ENCODE measurements around the gene CAB39. TPM values are rescaled to one million over a fixed set of nuclear protein-coding genes. Genes with fewer than 3 reads are reported as not detected.

The CAB39 gene
- total RNA-seq, 2 experiments from 2014 or later: 128 to 129 TPM

GRCh38 chr2:230759481-230760167 lies 47.0 kb downstream of the CAB39 start:
- peaks cover 68% of the 10 kb centered on the region for H3K4me1 Mint-ChIP-seq (ENCODE audit: low read depth)
- no peaks in the 10 kb centered on the region for H3K27me3 Mint-ChIP-seq
- ChIA-PET CTCF (no interaction called here), POLR2A (interaction anchor here (0.6 kb wide), 1 partner anchor 165 kb away, joined by 3 read pairs; no protein-coding TSS in a partner anchor)
- H3K36me3 Mint-ChIP-seq: peaks cover 38% of the 10 kb centered on the region
- no peak for DNase-seq
- H3K4me3 Mint-ChIP-seq: no peak overlapping the region
- H3K9me3 Mint-ChIP-seq: no peaks in the 10 kb centered on the region
- peak overlapping the region; percentile 61 for H3K27ac Mint-ChIP-seq
- intact Hi-C loops (cut with micrococcal nuclease): no loop called here

- DNase-seq: no peak
- Mint-ChIP-seq H3K9me3 (no peaks in the 10 kb centered on the region), H3K27ac (no peak overlapping the region), H3K4me1 (ENCODE audit: low read depth) (peaks cover 68% of the 10 kb centered on the region), H3K27me3 (no peaks in the 10 kb centered on the region), H3K4me3 (no peak overlapping the region), H3K36me3 (peaks cover 49% of the 10 kb centered on the region)
- intact Hi-C loops (cut with micrococcal nuclease): no loop called here
- ChIA-PET CTCF (interaction anchor here (0.6 to 1.9 kb wide), 8 partner anchors 17 to 100 kb away, joined by 3 to 13 read pairs (median 5); no protein-coding TSS in a partner anchor), POLR2A (interaction anchor here (0.6 kb wide), 1 partner anchor 29 kb away, joined by 4 read pairs; no protein-coding TSS in a partner anchor)
These were observed 49.1 kb downstream of the CAB39 start for GRCh38 chr2:230761704-230762103.

GRCh38 chr2:230762317-230762896 lies 49.8 kb downstream of the CAB39 start:
- DNase-seq: peak; percentile 46
- POLR2A ChIA-PET: interaction anchor here (0.6 to 1.2 kb wide), 3 partner anchors 11 to 32 kb away, joined by 3 to 4 read pairs (median 3); no protein-coding TSS in a partner anchor
- no peak overlapping the region for H3K27ac Mint-ChIP-seq
- no peak overlapping the region for H3K4me3 Mint-ChIP-seq
- H3K4me1 Mint-ChIP-seq (ENCODE audit: low read depth): peaks cover 69% of the 10 kb centered on the region
- intact Hi-C loops (cut with micrococcal nuclease): no loop called here
- H3K27me3 Mint-ChIP-seq: no peaks in the 10 kb centered on the region
- CTCF ChIA-PET: interaction anchor here (0.6 to 1.9 kb wide), 9 partner anchors 14 to 101 kb away, joined by 3 to 13 read pairs (median 5); no protein-coding TSS in a partner anchor
- H3K9me3 Mint-ChIP-seq: no peaks in the 10 kb centered on the region
- H3K36me3 Mint-ChIP-seq: peaks cover 55% of the 10 kb centered on the region

GRCh38 chr2:230764346-230764745 lies 51.7 kb downstream of the CAB39 start:
- no peaks in the 10 kb centered on the region for H3K27me3 Mint-ChIP-seq
- POLR2A ChIA-PET: no interaction called here
- H3K36me3 Mint-ChIP-seq: peaks cover 69% of the 10 kb centered on the region
- H3K9me3 Mint-ChIP-seq: no peaks in the 10 kb centered on the region
- peaks cover 69% of the 10 kb centered on the region for H3K4me1 Mint-ChIP-seq (ENCODE audit: low read depth)
- no peak overlapping the region for H3K4me3 Mint-ChIP-seq
- intact Hi-C loops (cut with micrococcal nuclease): loop anchor here (2.0 kb wide), 1 partner anchor 14 kb away; no protein-coding TSS in a partner anchor
- CTCF ChIA-PET: interaction anchor here (0.8 to 1.5 kb wide), 3 partner anchors 11 to 34 kb away, joined by 3 to 5 read pairs (median 5); no protein-coding TSS in a partner anchor
- no peak for DNase-seq
- H3K27ac Mint-ChIP-seq: no peak overlapping the region

GRCh38 chr2:230765611-230766300 lies 53.1 kb downstream of the CAB39 start:
- ChIA-PET CTCF (no interaction called here), POLR2A (no interaction called here)
- peak overlapping the region; percentile 64 for H3K27ac Mint-ChIP-seq
- peaks cover 63% of the 10 kb centered on the region for H3K36me3 Mint-ChIP-seq
- H3K27me3 Mint-ChIP-seq: no peaks in the 10 kb centered on the region
- DNase-seq: no peak
- H3K4me1 Mint-ChIP-seq (ENCODE audit: low read depth): peaks cover 70% of the 10 kb centered on the region
- H3K4me3 Mint-ChIP-seq: no peak overlapping the region
- intact Hi-C loops (cut with micrococcal nuclease): loop anchor here (2.0 kb wide), 1 partner anchor 15 kb away; no protein-coding TSS in a partner anchor
- H3K9me3 Mint-ChIP-seq: no peaks in the 10 kb centered on the region

GRCh38 chr2:230767862-230768388 lies 55.3 kb downstream of the CAB39 start:
- intact Hi-C loops (cut with micrococcal nuclease): no loop called here
- POLR2A ChIA-PET: interaction anchor here (0.6 to 1.0 kb wide), 3 partner anchors 15 to 108 kb away, joined by 3 read pairs; no protein-coding TSS in a partner anchor

GRCh38 chr2:230770804-230771203 lies 58.2 kb downstream of the CAB39 start:
- Mint-ChIP-seq H3K27ac (no peak overlapping the region), H3K9me3 (no peaks in the 10 kb centered on the region), H3K4me3 (no peak overlapping the region), H3K27me3 (no peaks in the 10 kb centered on the region), H3K36me3 (peaks cover 69% of the 10 kb centered on the region), H3K4me1 (ENCODE audit: low read depth) (peaks cover 91% of the 10 kb centered on the region)
- ChIA-PET POLR2A (interaction anchor here (0.8 kb wide), 1 partner anchor 24 kb away, joined by 3 read pairs; no protein-coding TSS in a partner anchor), CTCF (interaction anchor here (0.6 to 1.7 kb wide), 4 partner anchors 10 to 126 kb away, joined by 3 to 7 read pairs (median 5); no protein-coding TSS in a partner anchor)
- DNase-seq: no peak
- intact Hi-C loops (cut with micrococcal nuclease): loop anchor here (5.0 kb wide), 1 partner anchor 34 kb away; no protein-coding TSS in a partner anchor

More at GRCh38 chr2:230767862-230768388, 55.3 kb downstream of the CAB39 start:
- H3K9me3 Mint-ChIP-seq: no peaks in the 10 kb centered on the region
- H3K36me3 Mint-ChIP-seq: peaks cover 60% of the 10 kb centered on the region
- no peak overlapping the region for H3K4me3 Mint-ChIP-seq
- DNase-seq: no peak
- no peaks in the 10 kb centered on the region for H3K27me3 Mint-ChIP-seq
- peaks cover 80% of the 10 kb centered on the region for H3K4me1 Mint-ChIP-seq (ENCODE audit: low read depth)
- peak overlapping the region; percentile 59 for H3K27ac Mint-ChIP-seq
- CTCF ChIA-PET: interaction anchor here (1.4 kb wide), 1 partner anchor 30 kb away, joined by 5 read pairs; no protein-coding TSS in a partner anchor

- peak overlapping the region; percentile 4 for H3K27ac Mint-ChIP-seq
- peaks cover 66% of the 10 kb centered on the region for H3K36me3 Mint-ChIP-seq
- no peaks in the 10 kb centered on the region for H3K27me3 Mint-ChIP-seq
- intact Hi-C loops (cut with micrococcal nuclease): loop anchor here (5.0 kb wide), 1 partner anchor 35 kb away; no protein-coding TSS in a partner anchor
- H3K4me1 Mint-ChIP-seq (ENCODE audit: low read depth): peaks cover 91% of the 10 kb centered on the region
- H3K9me3 Mint-ChIP-seq: no peaks in the 10 kb centered on the region
- no peak for DNase-seq
- ChIA-PET POLR2A (no interaction called here), CTCF (interaction anchor here (2.4 kb wide), 1 partner anchor 26 kb away, joined by 12 read pairs; no protein-coding TSS in a partner anchor)
- no peak overlapping the region for H3K4me3 Mint-ChIP-seq
These were observed 59.5 kb downstream of the CAB39 start for GRCh38 chr2:230772156-230772555.

GRCh38 chr2:230773039-230773773 lies 60.6 kb downstream of the CAB39 start:
- Mint-ChIP-seq H3K27ac (peak overlapping the region; percentile 50), H3K4me1 (ENCODE audit: low read depth) (peaks cover 88% of the 10 kb centered on the region), H3K27me3 (no peaks in the 10 kb centered on the region), H3K9me3 (no peaks in the 10 kb centered on the region), H3K36me3 (peaks cover 62% of the 10 kb centered on the region), H3K4me3 (no peak overlapping the region)
- intact Hi-C loops (cut with micrococcal nuclease): loop anchor here (5.0 kb wide), 1 partner anchor 36 kb away; no protein-coding TSS in a partner anchor
- DNase-seq: no peak
- CTCF ChIA-PET: interaction anchor here (0.8 to 2.4 kb wide), 2 partner anchors 21 to 25 kb away, joined by 3 to 12 read pairs; no protein-coding TSS in a partner anchor
- POLR2A ChIA-PET: interaction anchor here (0.5 to 1.3 kb wide), 4 partner anchors 20 to 551 kb away, joined by 3 to 4 read pairs (median 4); no protein-coding TSS in a partner anchor

GRCh38 chr2:230774348-230774951 lies 61.8 kb downstream of the CAB39 start:
- no peak for DNase-seq
- Mint-ChIP-seq H3K9me3 (no peaks in the 10 kb centered on the region), H3K27me3 (no peaks in the 10 kb centered on the region), H3K4me1 (ENCODE audit: low read depth) (peaks cover 87% of the 10 kb centered on the region), H3K27ac (peak overlapping the region; percentile 33), H3K4me3 (no peak overlapping the region), H3K36me3 (peaks cover 58% of the 10 kb centered on the region)
- CTCF ChIA-PET: interaction anchor here (0.8 kb wide), 1 partner anchor 10 kb away, joined by 5 read pairs; no protein-coding TSS in a partner anchor
- POLR2A ChIA-PET: interaction anchor here (1.3 kb wide), 1 partner anchor 20 kb away, joined by 3 read pairs; no protein-coding TSS in a partner anchor
- intact Hi-C loops (cut with micrococcal nuclease): loop anchor here (5.0 kb wide), 1 partner anchor 37 kb away; no protein-coding TSS in a partner anchor

Data from activated CD4-positive, alpha-beta memory T cell treated with anti-CD3 and anti-CD28 coated beads for 36 hours (primary cell).